Liver (tissue), 9 donors: ENCODE results near the gene DPEP2. TPM values are rescaled to one million over a fixed set of nuclear protein-coding genes. Genes with fewer than 3 reads are reported as not detected.

Source experiments
- DNase-seq: peaks from one replicate; pipeline ENCODE4 v3.0.0-alpha.2; 2017; ENCODE audit warnings: low spot score
- H3K27ac ChIP-seq, 2 donors: one replicate each; pipeline ENCODE4 v1.7.0; 2013; ENCODE audit warnings: inconsistent platforms in 2 of 2, low read length in 2 of 2, control low read depth in 1 of 2, low read depth in 1 of 2, mild to moderate bottlenecking in 1 of 2
- H3K27me3 ChIP-seq, 4 donors: one replicate each; pipeline versions ENCODE4 v1.6.1 to v1.7.0; 2013; ENCODE audit warnings: low read length in 3 of 4, inconsistent platforms in 1 of 4, mild to moderate bottlenecking in 1 of 4, moderate library complexity in 1 of 4; ENCODE audit not compliant: control insufficient read depth in 4 of 4, insufficient read depth in 4 of 4
- H3K36me3 ChIP-seq, 4 donors: one replicate each; pipeline versions ENCODE4 v1.6.1 to v1.7.0; 2013; ENCODE audit warnings: low read length in 3 of 4, mild to moderate bottlenecking in 3 of 4, low read depth in 1 of 4, moderate library complexity in 1 of 4; ENCODE audit not compliant: control insufficient read depth in 4 of 4, insufficient read depth in 3 of 4
- H3K4me1 ChIP-seq, 4 donors: one replicate each; pipeline versions ENCODE4 v1.6.1 to v1.7.0; 2013; ENCODE audit warnings: low read length in 3 of 4, mild to moderate bottlenecking in 3 of 4, moderate library complexity in 1 of 4; ENCODE audit not compliant: control insufficient read depth in 4 of 4, insufficient read depth in 4 of 4
- H3K4me3 ChIP-seq, 3 donors: one replicate each; pipeline versions ENCODE4 v1.6.1 to v1.7.0; 2013; ENCODE audit warnings: low read length in 3 of 3, control low read depth in 1 of 3, low read depth in 1 of 3, mild to moderate bottlenecking in 1 of 3
- H3K9ac ChIP-seq, 2 donors: one replicate each; pipeline ENCODE4 v1.7.0; 2013; ENCODE audit warnings: low read length in 2 of 2, mild to moderate bottlenecking in 2 of 2, moderate library complexity in 2 of 2, control low read depth in 1 of 2, low read depth in 1 of 2
- H3K9me3 ChIP-seq, 4 donors: one replicate each; pipeline versions ENCODE4 v1.6.1 to v1.7.0; 2013; ENCODE audit warnings: low read length in 3 of 4; ENCODE audit not compliant: control insufficient read depth in 4 of 4
- EGR1 ChIP-seq, 2 donors: IDR thresholded peaks; 2 replicates each; pipeline ENCODE4 v1.6.1; 2016 to 2018; ENCODE audit warnings: antibody characterized with exemption in 2 of 2, low read depth in 2 of 2
- FOXA1 ChIP-seq: IDR thresholded peaks from 2 replicates; pipeline ENCODE4 v1.6.1; 2016; ENCODE audit warnings: antibody characterized with exemption
- FOXA2 ChIP-seq: IDR thresholded peaks from 2 replicates; pipeline ENCODE4 v1.6.1; 2016; ENCODE audit warnings: antibody characterized with exemption
- GABPA ChIP-seq, 2 donors: IDR thresholded peaks in 1 of 2; conservative IDR thresholded peaks in 1 of 2; 2 replicates each; pipeline ENCODE4 v1.6.1; 2016; ENCODE audit warnings: antibody characterized with exemption in 2 of 2, mild to moderate bottlenecking in 1 of 2, moderate library complexity in 1 of 2
- HNF4A ChIP-seq, 2 donors: conservative IDR thresholded peaks; 2 replicates each; pipeline ENCODE4 v1.6.1; 2016; ENCODE audit warnings: antibody characterized with exemption in 2 of 2, mild to moderate bottlenecking in 2 of 2
- HNF4G ChIP-seq: IDR thresholded peaks from 2 replicates; pipeline ENCODE4 v1.6.1; 2016; ENCODE audit warnings: antibody characterized with exemption
- JUND ChIP-seq, 2 donors: IDR thresholded peaks; 2 replicates each; pipeline ENCODE4 v1.6.1; 2016; ENCODE audit warnings: antibody characterized with exemption in 2 of 2
- NR2F2 ChIP-seq: IDR thresholded peaks from 2 replicates; pipeline ENCODE4 v1.6.1; 2016; ENCODE audit warnings: antibody characterized with exemption
- RAD21 ChIP-seq, 2 donors: IDR thresholded peaks; 2 replicates each; pipeline ENCODE4 v1.6.1; 2016; ENCODE audit warnings: antibody characterized with exemption in 2 of 2, mild to moderate bottlenecking in 2 of 2
- SP1 ChIP-seq: IDR thresholded peaks from 2 replicates; pipeline ENCODE4 v1.6.1; 2018; ENCODE audit warnings: antibody characterized with exemption, mild to moderate bottlenecking
- TAF1 ChIP-seq: conservative IDR thresholded peaks from 2 replicates; pipeline ENCODE4 v1.6.1; 2016; ENCODE audit warnings: antibody characterized with exemption, mild to moderate bottlenecking
- YY1 ChIP-seq: IDR thresholded peaks from 2 replicates; pipeline ENCODE4 v1.6.1; 2016; ENCODE audit warnings: antibody characterized with exemption, mild to moderate bottlenecking
- WGBS: extraction: QIAGEN DNeasy Blood & Tissue Kit; methylation state at CpG from one replicate; pipeline ENCODE4 v1.1.7; 2013; 5-methylcytosine and 5-hydroxymethylcytosine counted together
- polyA plus RNA-seq, 2 donors: library from polyadenylated mRNA; stranded (reverse) in 1 of 2; unstranded in 1 of 2; fragments of 200-250 nt in 1 of 2; fragments of >200 nt in 1 of 2; fragmentation: Nextera tagmentation in 1 of 2; extraction: Ambion mirVana in 1 of 2; gene quantifications; one replicate each; pipeline versions ENCODE4 v1.2.1 to v1.2.3, GENCODE V29; 2013 to 2015
- total RNA-seq, 2 donors: library from RNA; depleted of rRNA; stranded (reverse); fragments of >200 nt; gene quantifications; one replicate each; pipeline ENCODE4 v1.2.3, GENCODE V29; 2014
- TF ChIP-seq, protein P1 (sequence below): IDR thresholded peaks from 2 replicates; pipeline ENCODE4 v1.6.1; 2016; ENCODE audit warnings: antibody characterized with exemption, mild to moderate bottlenecking
- TF ChIP-seq, protein P2 (sequence below): IDR thresholded peaks from 2 replicates; pipeline ENCODE4 v1.6.1; 2016; ENCODE audit warnings: antibody characterized with exemption
- TF ChIP-seq, protein P3 (sequence below): IDR thresholded peaks from 2 replicates; pipeline ENCODE4 v1.6.1; 2016; ENCODE audit warnings: antibody characterized with exemption
- TF ChIP-seq, protein P4 (sequence below): IDR thresholded peaks from 2 replicates; pipeline ENCODE4 v1.6.1; 2016; ENCODE audit warnings: antibody characterized with exemption
- TF ChIP-seq, protein P5 (sequence below): fragments of 150-350 bp; IDR thresholded peaks from 2 replicates; pipeline ENCODE4 v1.5.1; 2017; ENCODE audit warnings: improper control_type of control experiment, low read depth, low read length; ENCODE audit not compliant: missing input control
- donor health status: healthy.
- donor health status: healthy.
- donor health status: healthy.
- donor health status: healthy.
- donor health status: healthy.

DPEP2 gene
- total and polyA plus RNA-seq, 4 donors, result 1.4 to 2.4 (median 1.9) TPM

DNA sequence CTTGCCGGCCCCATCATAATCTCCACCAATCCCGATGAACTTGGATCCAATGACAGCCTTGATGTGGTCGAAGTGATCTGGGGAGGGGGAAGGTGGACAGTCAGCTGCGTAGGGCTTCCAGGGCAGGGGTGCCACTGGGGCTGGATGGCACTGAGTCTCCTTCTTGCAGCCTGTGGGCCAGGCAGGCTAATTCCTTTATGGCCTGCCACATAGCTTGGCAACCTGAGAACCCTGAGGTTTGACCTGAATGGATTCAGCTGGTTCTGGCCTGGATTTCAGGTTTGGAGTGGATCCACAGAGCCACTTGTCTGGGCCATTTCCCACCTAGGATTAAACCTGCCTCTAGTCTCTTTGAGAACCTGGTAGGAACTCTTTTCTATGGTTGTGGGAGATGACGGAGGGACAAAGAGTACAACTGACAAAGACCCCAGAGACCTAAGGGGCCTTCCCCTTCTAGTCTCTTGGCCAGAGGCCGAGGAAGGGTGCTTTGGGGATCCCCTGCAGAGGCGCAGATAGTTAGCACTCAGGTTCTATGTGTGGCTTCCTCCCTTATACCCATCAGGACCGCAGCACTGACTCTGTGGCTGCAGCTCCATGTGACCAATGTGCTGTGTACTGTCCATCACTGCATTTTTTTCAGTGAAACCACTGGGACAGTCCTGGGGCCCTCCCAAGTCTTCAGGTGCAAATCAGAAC is 9.8 kb downstream of the DPEP2 start:
- Histone ChIP-seq H3K36me3 (no peaks in the 10 kb centered on the region), H3K9ac (no peak overlapping the region), H3K4me1 (peaks cover 2 to 11% (median 7%) of the 10 kb centered on the region in 4 donors), H3K9me3 (no peaks in the 10 kb centered on the region), H3K4me3 (no peak overlapping the region), H3K27ac (no peak overlapping the region), H3K27me3 (no peaks in the 10 kb centered on the region)
- TF ChIP-seq, protein P1, sequence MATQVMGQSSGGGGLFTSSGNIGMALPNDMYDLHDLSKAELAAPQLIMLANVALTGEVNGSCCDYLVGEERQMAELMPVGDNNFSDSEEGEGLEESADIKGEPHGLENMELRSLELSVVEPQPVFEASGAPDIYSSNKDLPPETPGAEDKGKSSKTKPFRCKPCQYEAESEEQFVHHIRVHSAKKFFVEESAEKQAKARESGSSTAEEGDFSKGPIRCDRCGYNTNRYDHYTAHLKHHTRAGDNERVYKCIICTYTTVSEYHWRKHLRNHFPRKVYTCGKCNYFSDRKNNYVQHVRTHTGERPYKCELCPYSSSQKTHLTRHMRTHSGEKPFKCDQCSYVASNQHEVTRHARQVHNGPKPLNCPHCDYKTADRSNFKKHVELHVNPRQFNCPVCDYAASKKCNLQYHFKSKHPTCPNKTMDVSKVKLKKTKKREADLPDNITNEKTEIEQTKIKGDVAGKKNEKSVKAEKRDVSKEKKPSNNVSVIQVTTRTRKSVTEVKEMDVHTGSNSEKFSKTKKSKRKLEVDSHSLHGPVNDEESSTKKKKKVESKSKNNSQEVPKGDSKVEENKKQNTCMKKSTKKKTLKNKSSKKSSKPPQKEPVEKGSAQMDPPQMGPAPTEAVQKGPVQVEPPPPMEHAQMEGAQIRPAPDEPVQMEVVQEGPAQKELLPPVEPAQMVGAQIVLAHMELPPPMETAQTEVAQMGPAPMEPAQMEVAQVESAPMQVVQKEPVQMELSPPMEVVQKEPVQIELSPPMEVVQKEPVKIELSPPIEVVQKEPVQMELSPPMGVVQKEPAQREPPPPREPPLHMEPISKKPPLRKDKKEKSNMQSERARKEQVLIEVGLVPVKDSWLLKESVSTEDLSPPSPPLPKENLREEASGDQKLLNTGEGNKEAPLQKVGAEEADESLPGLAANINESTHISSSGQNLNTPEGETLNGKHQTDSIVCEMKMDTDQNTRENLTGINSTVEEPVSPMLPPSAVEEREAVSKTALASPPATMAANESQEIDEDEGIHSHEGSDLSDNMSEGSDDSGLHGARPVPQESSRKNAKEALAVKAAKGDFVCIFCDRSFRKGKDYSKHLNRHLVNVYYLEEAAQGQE, result no peak
- TF ChIP-seq HNF4G (no peak), SP1 (no peak), YY1 (no peak), FOXA2 (no peak), FOXA1 (no peak), RAD21 (IDR thresholded peaks at IDR 0.05) (no peak), GABPA (IDR thresholded peaks at IDR 0.05 in 1 of 2, conservative IDR thresholded peaks at IDR 0.05 in 1 of 2) (no peak), EGR1 (IDR thresholded peaks at IDR 0.05; ENCODE audit: low read depth in 2 of 2) (no peak)
- TF ChIP-seq, protein P2, sequence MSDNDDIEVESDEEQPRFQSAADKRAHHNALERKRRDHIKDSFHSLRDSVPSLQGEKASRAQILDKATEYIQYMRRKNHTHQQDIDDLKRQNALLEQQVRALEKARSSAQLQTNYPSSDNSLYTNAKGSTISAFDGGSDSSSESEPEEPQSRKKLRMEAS, result no peak
- TF ChIP-seq, protein P3, sequence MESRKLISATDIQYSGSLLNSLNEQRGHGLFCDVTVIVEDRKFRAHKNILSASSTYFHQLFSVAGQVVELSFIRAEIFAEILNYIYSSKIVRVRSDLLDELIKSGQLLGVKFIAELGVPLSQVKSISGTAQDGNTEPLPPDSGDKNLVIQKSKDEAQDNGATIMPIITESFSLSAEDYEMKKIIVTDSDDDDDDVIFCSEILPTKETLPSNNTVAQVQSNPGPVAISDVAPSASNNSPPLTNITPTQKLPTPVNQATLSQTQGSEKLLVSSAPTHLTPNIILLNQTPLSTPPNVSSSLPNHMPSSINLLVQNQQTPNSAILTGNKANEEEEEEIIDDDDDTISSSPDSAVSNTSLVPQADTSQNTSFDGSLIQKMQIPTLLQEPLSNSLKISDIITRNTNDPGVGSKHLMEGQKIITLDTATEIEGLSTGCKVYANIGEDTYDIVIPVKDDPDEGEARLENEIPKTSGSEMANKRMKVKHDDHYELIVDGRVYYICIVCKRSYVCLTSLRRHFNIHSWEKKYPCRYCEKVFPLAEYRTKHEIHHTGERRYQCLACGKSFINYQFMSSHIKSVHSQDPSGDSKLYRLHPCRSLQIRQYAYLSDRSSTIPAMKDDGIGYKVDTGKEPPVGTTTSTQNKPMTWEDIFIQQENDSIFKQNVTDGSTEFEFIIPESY, result no peak
- TF ChIP-seq, protein P4, sequence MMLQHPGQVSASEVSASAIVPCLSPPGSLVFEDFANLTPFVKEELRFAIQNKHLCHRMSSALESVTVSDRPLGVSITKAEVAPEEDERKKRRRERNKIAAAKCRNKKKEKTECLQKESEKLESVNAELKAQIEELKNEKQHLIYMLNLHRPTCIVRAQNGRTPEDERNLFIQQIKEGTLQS, result no peak
- TF ChIP-seq, protein P5, sequence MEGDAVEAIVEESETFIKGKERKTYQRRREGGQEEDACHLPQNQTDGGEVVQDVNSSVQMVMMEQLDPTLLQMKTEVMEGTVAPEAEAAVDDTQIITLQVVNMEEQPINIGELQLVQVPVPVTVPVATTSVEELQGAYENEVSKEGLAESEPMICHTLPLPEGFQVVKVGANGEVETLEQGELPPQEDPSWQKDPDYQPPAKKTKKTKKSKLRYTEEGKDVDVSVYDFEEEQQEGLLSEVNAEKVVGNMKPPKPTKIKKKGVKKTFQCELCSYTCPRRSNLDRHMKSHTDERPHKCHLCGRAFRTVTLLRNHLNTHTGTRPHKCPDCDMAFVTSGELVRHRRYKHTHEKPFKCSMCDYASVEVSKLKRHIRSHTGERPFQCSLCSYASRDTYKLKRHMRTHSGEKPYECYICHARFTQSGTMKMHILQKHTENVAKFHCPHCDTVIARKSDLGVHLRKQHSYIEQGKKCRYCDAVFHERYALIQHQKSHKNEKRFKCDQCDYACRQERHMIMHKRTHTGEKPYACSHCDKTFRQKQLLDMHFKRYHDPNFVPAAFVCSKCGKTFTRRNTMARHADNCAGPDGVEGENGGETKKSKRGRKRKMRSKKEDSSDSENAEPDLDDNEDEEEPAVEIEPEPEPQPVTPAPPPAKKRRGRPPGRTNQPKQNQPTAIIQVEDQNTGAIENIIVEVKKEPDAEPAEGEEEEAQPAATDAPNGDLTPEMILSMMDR, result no peak
- WGBS, result 90% methylated on average over 8 of the region's 8 CpGs
- no peak for DNase-seq

DNA sequence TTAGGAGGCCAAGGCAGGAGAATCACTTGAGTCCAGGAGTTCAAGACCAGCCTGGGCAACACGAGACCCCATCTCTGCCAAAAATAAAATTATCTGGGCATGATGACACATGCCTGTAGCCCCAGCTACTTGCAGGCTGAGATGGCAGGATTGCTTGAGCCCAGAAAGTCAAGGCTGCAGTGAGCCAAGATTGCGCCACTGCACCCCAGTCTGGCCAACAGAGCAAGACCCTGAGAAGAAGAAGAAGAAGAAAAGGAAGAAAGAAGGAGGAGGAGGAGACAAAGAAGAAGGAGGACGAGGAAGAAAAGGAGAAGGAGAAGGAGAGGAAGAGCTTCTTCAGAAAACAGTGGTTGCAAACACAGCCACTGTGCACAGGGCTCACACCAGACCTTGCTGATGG is 10.6 kb downstream of the DPEP2 start:
- Histone ChIP-seq H3K4me1 (peaks cover 2 to 9% (median 6%) of the 10 kb centered on the region in 4 donors), H3K9me3 (no peaks in the 10 kb centered on the region), H3K9ac (no peak overlapping the region), H3K27ac (no peak overlapping the region), H3K36me3 (no peaks in the 10 kb centered on the region), H3K4me3 (no peak overlapping the region), H3K27me3 (no peaks in the 10 kb centered on the region)
- DNase-seq, result no peak
- TF ChIP-seq, protein P4, result no peak
- TF ChIP-seq, protein P3, result no peak
- TF ChIP-seq, protein P2, result no peak
- TF ChIP-seq YY1, result no peak
- TF ChIP-seq TAF1, result no peak
- TF ChIP-seq, protein P5, result no peak
- no peak for TF ChIP-seq SP1
- TF ChIP-seq HNF4G, result no peak
- no peak for TF ChIP-seq JUND (IDR thresholded peaks at IDR 0.05)
- TF ChIP-seq RAD21 (IDR thresholded peaks at IDR 0.05), result no peak
- TF ChIP-seq HNF4A (conservative IDR thresholded peaks at IDR 0.05), result no peak
- TF ChIP-seq NR2F2, result no peak
- no peak for TF ChIP-seq GABPA (IDR thresholded peaks at IDR 0.05 in 1 of 2, conservative IDR thresholded peaks at IDR 0.05 in 1 of 2)
- 87% methylated on average over 3 of the region's 3 CpGs for WGBS
